HepG2 (cell line): ENCODE measurements around the gene CLEC16A. TPM values are rescaled to one million over a fixed set of nuclear protein-coding genes. Genes with fewer than 3 reads are reported as not detected.
A peak's percentile ranks its signal among the peaks of the same experiment; 100 is the strongest.

Source experiments
- CHD2 ChIP-seq: IDR thresholded peaks from 2 replicates; pipeline ENCODE4 v1.6.1; 2011; ENCODE audit warnings: low read depth, low read length, improper control_type of control experiment
- E2F2 ChIP-seq: sonication (generic); formaldehyde crosslinking; IDR thresholded peaks from 2 replicates; pipeline ENCODE4 v1.4.0; 2020; ENCODE audit warnings: missing genetic modification reagents, borderline replicate concordance
- ELF1 ChIP-seq: sonication (generic); formaldehyde crosslinking; IDR thresholded peaks from 2 replicates; pipeline ENCODE4 v1.4.0; 2020; ENCODE audit warnings: missing genetic modification reagents
- ETV5 ChIP-seq: IDR thresholded peaks from 2 replicates; pipeline ENCODE4 v1.6.1; 2018; ENCODE audit warnings: missing biosample characterization, missing genetic modification reagents, inconsistent platforms, borderline replicate concordance
- FOXM1 ChIP-seq: sonication (generic); formaldehyde crosslinking; IDR thresholded peaks from 2 replicates; pipeline ENCODE4 v1.5.0; 2020; ENCODE audit warnings: missing genetic modification reagents
- HNRNPL ChIP-seq: fragments of 200-400 bp; formaldehyde crosslinking; IDR thresholded peaks from 2 replicates; pipeline ENCODE4 v1.6.1; 2017; ENCODE audit warnings: mild to moderate bottlenecking, low read depth, low read length
- KDM2A ChIP-seq: sonication (generic); formaldehyde crosslinking; IDR thresholded peaks from 2 replicates; pipeline ENCODE4 v1.4.0; 2020; ENCODE audit warnings: low read depth, missing genetic modification reagents, borderline replicate concordance
- KDM5B ChIP-seq: sonication (generic); formaldehyde crosslinking; IDR thresholded peaks from 2 replicates; pipeline ENCODE4 v1.4.0; 2020; ENCODE audit warnings: missing genetic modification reagents, mild to moderate bottlenecking, borderline replicate concordance
- MBD4 ChIP-seq: IDR thresholded peaks from 2 replicates; pipeline ENCODE4 v1.6.1; 2012; ENCODE audit warnings: low read length, inconsistent platforms, borderline replicate concordance
- NBN ChIP-seq: fragments of 450-650 bp; conservative IDR thresholded peaks from 2 replicates; pipeline ENCODE4 v1.6.1; 2017
- NFIC ChIP-seq: IDR thresholded peaks from 2 replicates; pipeline ENCODE4 v1.6.1; 2012; ENCODE audit warnings: mild to moderate bottlenecking, low read length, inconsistent platforms
- RAD51 ChIP-seq: fragments of 450-650 bp; IDR thresholded peaks from 2 replicates; pipeline ENCODE4 v1.6.1; 2016; ENCODE audit warnings: borderline replicate concordance
- TOPORS ChIP-seq: sonication (generic); formaldehyde crosslinking; IDR thresholded peaks from 2 replicates; pipeline ENCODE4 v1.8.0; 2023; ENCODE audit warnings: mild to moderate bottlenecking, missing genetic modification reagents
- ZNF143 ChIP-seq: sonication (generic); formaldehyde crosslinking; IDR thresholded peaks from 2 replicates; pipeline ENCODE4 v1.4.0; 2020; ENCODE audit warnings: missing genetic modification reagents
- ZNF484 ChIP-seq: sonication (generic); formaldehyde crosslinking; IDR thresholded peaks from 2 replicates; pipeline ENCODE4 v1.5.1; 2020; ENCODE audit warnings: mild to moderate bottlenecking, low read depth, missing genetic modification reagents, borderline replicate concordance
- ZNF577 ChIP-seq: sonication (generic); formaldehyde crosslinking; IDR thresholded peaks from 2 replicates; pipeline ENCODE4 v1.4.0; 2020; ENCODE audit warnings: mild to moderate bottlenecking, low read depth, missing genetic modification reagents, borderline replicate concordance
- polyA plus RNA-seq, 8 experiments: library from polyadenylated mRNA; depleted of rRNA in 3 of 8; stranded (reverse) in 7 of 8; unstranded in 1 of 8; fragments of >200 nt; fragmentation: Illumina TruSeq in 4 of 8; extraction: Trizol in 4 of 8; gene quantifications; 2 replicates each; pipeline versions ENCODE4 v1.2.1 to v1.2.3, GENCODE V29; 2011 to 2016; ENCODE audit warnings: low read depth in 4 of 8, missing spikeins in 1 of 8, mixed read lengths in 1 of 8; ENCODE audit not compliant: insufficient read depth in 1 of 8
- total RNA-seq, 5 experiments: library from RNA; depleted of rRNA; stranded (reverse); fragments of >200 nt; fragmentation: Illumina TruSeq; extraction: Trizol; gene quantifications; 2 replicates each; pipeline ENCODE4 v1.2.3, GENCODE V29; 2016; ENCODE audit warnings: low read depth in 1 of 5
- TF ChIP-seq, protein P1 (sequence below): sonication (generic); formaldehyde crosslinking; IDR thresholded peaks from 2 replicates; pipeline ENCODE4 v1.4.0; 2020; ENCODE audit warnings: missing genetic modification reagents
- TF ChIP-seq, protein P2 (sequence below): sonication (generic); formaldehyde crosslinking; IDR thresholded peaks from 2 replicates; pipeline ENCODE4 v1.4.0; 2020; ENCODE audit warnings: mild to moderate bottlenecking, missing genetic modification reagents
- TF ChIP-seq, protein P3 (sequence below): IDR thresholded peaks from 2 replicates; pipeline ENCODE4 v1.6.1; 2016
- TF ChIP-seq, protein P4 (sequence below): sonication (generic); formaldehyde crosslinking; IDR thresholded peaks from 2 replicates; pipeline ENCODE4 v1.5.0; 2020; ENCODE audit warnings: missing genetic modification reagents, mild to moderate bottlenecking, borderline replicate concordance
- TF ChIP-seq, protein P5 (sequence below): sonication (generic); formaldehyde crosslinking; IDR thresholded peaks from 2 replicates; pipeline ENCODE4 v1.8.0; 2022; ENCODE audit warnings: missing genetic modification reagents, low read depth, mild to moderate bottlenecking, borderline replicate concordance
- TF ChIP-seq, protein P6 (sequence below): sonication (generic); formaldehyde crosslinking; IDR thresholded peaks from 2 replicates; pipeline ENCODE4 v1.4.0; 2020; ENCODE audit warnings: missing genetic modification reagents, mild to moderate bottlenecking, borderline replicate concordance
- TF ChIP-seq, protein P7 (sequence below): sonication (generic); formaldehyde crosslinking; IDR thresholded peaks from 2 replicates; pipeline ENCODE4 v1.8.0; 2023; ENCODE audit warnings: mild to moderate bottlenecking, missing genetic modification reagents

CLEC16A gene
- total and polyA plus RNA-seq, 2 of the 13 experiments (the other 11 are each of a cell fraction or from before 2014, with no cell fraction given): 8.5 to 10.3 TPM

- TF ChIP-seq, protein P1, sequence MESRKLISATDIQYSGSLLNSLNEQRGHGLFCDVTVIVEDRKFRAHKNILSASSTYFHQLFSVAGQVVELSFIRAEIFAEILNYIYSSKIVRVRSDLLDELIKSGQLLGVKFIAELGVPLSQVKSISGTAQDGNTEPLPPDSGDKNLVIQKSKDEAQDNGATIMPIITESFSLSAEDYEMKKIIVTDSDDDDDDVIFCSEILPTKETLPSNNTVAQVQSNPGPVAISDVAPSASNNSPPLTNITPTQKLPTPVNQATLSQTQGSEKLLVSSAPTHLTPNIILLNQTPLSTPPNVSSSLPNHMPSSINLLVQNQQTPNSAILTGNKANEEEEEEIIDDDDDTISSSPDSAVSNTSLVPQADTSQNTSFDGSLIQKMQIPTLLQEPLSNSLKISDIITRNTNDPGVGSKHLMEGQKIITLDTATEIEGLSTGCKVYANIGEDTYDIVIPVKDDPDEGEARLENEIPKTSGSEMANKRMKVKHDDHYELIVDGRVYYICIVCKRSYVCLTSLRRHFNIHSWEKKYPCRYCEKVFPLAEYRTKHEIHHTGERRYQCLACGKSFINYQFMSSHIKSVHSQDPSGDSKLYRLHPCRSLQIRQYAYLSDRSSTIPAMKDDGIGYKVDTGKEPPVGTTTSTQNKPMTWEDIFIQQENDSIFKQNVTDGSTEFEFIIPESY: no peak
- no peak for TF ChIP-seq CHD2
- 0 out of 2 replicates have a peak, but pooled peaks have one; percentile 8 for TF ChIP-seq KDM5B (CRISPR knock-in tag)
- TF ChIP-seq, protein P2, sequence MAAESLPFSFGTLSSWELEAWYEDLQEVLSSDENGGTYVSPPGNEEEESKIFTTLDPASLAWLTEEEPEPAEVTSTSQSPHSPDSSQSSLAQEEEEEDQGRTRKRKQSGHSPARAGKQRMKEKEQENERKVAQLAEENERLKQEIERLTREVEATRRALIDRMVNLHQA (CRISPR knock-in tag): no peak
- no peak for TF ChIP-seq NBN
- TF ChIP-seq, protein P3, sequence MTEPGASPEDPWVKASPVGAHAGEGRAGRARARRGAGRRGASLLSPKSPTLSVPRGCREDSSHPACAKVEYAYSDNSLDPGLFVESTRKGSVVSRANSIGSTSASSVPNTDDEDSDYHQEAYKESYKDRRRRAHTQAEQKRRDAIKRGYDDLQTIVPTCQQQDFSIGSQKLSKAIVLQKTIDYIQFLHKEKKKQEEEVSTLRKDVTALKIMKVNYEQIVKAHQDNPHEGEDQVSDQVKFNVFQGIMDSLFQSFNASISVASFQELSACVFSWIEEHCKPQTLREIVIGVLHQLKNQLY (CRISPR knock-in tag): no peak
- TF ChIP-seq ZNF484 (CRISPR knock-in tag): no peak
- TF ChIP-seq MBD4: no peak
- TF ChIP-seq E2F2 (CRISPR knock-in tag): 0 out of 2 replicates have a peak, but pooled peaks have one; percentile 43
- TF ChIP-seq, protein P4, sequence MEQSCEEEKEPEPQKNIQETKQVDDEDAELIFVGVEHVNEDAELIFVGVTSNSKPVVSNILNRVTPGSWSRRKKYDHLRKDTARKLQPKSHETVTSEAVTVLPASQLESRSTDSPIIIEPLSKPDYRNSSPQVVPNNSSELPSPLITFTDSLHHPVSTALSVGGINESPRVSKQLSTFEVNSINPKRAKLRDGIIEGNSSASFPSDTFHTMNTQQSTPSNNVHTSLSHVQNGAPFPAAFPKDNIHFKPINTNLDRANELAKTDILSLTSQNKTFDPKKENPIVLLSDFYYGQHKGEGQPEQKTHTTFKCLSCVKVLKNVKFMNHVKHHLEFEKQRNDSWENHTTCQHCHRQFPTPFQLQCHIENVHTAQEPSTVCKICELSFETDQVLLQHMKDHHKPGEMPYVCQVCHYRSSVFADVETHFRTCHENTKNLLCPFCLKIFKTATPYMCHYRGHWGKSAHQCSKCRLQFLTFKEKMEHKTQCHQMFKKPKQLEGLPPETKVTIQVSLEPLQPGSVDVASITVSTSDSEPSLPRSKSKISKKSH: peak; percentile 64
- TF ChIP-seq NFIC: no peak
- TF ChIP-seq FOXM1 (CRISPR knock-in tag): 0 out of 2 replicates have a peak, but pooled peaks have one; percentile 21
- TF ChIP-seq ELF1: no peak
- TF ChIP-seq ETV5 (CRISPR knock-in tag): no peak
- TF ChIP-seq, protein P5, sequence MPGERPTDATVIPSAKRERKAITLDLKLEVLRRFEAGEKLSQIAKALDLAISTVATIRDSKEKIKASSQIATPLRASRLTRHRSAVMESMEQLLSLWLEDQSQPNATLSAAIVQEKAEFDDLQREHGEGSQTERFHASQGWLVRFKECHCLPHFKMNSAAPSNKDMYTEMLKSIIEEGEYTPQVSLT (CRISPR knock-in tag): no peak
- TF ChIP-seq ZNF143: no peak
- no peak for TF ChIP-seq ZNF577 (CRISPR knock-in tag)
- no peak for TF ChIP-seq TOPORS (CRISPR knock-in tag)
- TF ChIP-seq, protein P6, sequence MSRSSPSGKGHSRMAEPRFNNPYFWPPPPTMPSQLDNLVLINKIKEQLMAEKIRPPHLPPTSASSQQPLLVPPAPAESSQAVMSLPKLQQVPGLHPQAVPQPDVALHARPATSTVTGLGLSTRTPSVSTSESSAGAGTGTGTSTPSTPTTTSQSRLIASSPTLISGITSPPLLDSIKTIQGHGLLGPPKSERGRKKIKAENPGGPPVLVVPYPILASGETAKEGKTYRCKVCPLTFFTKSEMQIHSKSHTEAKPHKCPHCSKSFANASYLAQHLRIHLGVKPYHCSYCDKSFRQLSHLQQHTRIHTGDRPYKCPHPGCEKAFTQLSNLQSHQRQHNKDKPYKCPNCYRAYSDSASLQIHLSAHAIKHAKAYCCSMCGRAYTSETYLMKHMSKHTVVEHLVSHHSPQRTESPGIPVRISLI: no peak
- TF ChIP-seq HNRNPL: 0 out of 2 replicates have a peak, but pooled peaks have one; percentile 5
- no peak for TF ChIP-seq KDM2A (CRISPR knock-in tag)
- no peak for TF ChIP-seq RAD51
- TF ChIP-seq, protein P7, sequence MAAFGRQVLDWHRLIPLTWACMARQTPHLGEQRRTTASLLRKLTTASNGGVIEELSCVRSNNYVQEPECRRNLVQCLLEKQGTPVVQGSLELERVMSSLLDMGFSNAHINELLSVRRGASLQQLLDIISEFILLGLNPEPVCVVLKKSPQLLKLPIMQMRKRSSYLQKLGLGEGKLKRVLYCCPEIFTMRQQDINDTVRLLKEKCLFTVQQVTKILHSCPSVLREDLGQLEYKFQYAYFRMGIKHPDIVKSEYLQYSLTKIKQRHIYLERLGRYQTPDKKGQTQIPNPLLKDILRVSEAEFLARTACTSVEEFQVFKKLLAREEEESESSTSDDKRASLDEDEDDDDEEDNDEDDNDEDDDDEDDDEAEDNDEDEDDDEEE (CRISPR knock-in tag): no peak
Measured at GRCh38 chr16:11182411-11182810, 238.0 kb downstream of the CLEC16A start (continued).
